Central memory CD8-positive, alpha-beta T cell (primary cell): ENCODE measurements around the gene IFNAR2.

Experiments used
- ATAC-seq: fragments of 150-1000 bp; cut with Tn5 transposase; replicated peaks from 2 replicates; pipeline ENCODE4 v1.10.0; 2022; ENCODE audit warnings: mild to moderate bottlenecking, moderate FRiP score, moderate number of reproducible peaks; ENCODE audit not compliant: poor library complexity, severe bottlenecking; ENCODE audit errors: extremely low read depth
- DNase-seq, 2 donors: peaks; one replicate each; pipeline ENCODE4 v3.0.0; 2021; ENCODE audit warnings: low spot score in 2 of 2
- H3K27ac Mint-ChIP-seq: one replicate; pipeline ENCODE4 v1.8.0; 2022; ENCODE audit warnings: low read depth, mild to moderate bottlenecking, moderate library complexity, mixed read lengths
- H3K27me3 Mint-ChIP-seq: one replicate; pipeline ENCODE4 v1.8.0; 2022; ENCODE audit warnings: mixed read lengths
- H3K36me3 Mint-ChIP-seq: one replicate; pipeline ENCODE4 v1.8.0; 2022; ENCODE audit warnings: mild to moderate bottlenecking, moderate library complexity, mixed read lengths; ENCODE audit not compliant: insufficient read depth
- H3K4me1 Mint-ChIP-seq: one replicate; pipeline ENCODE4 v1.8.0; 2022; ENCODE audit warnings: mixed read lengths
- H3K4me3 Mint-ChIP-seq: one replicate; pipeline ENCODE4 v1.8.0; 2022; ENCODE audit warnings: mild to moderate bottlenecking, moderate library complexity, mixed read lengths
- H3K9me3 Mint-ChIP-seq: one replicate; pipeline ENCODE4 v1.8.0; 2022; ENCODE audit warnings: mixed read lengths

The IFNAR2 gene

GRCh38 chr21:33266789-33267135 is 37.0 kb downstream of the IFNAR2 start:
- Mint-ChIP-seq H3K4me1 (peaks cover 47% of the 10 kb centered on the region), H3K27ac (peak overlapping the region; percentile 98), H3K9me3 (no peaks in the 10 kb centered on the region), H3K27me3 (no peaks in the 10 kb centered on the region), H3K36me3 (peaks cover 43% of the 10 kb centered on the region), H3K4me3 (peak overlapping the region; percentile 99)
- no peak for DNase-seq
- ATAC-seq = peak; percentile 63

GRCh38 chr21:33267250-33267649 is 37.5 kb downstream of the IFNAR2 start:
- H3K4me3 Mint-ChIP-seq = peak overlapping the region; percentile 99
- peaks cover 41% of the 10 kb centered on the region for H3K36me3 Mint-ChIP-seq
- peaks cover 51% of the 10 kb centered on the region for H3K4me1 Mint-ChIP-seq
- H3K27ac Mint-ChIP-seq = peak overlapping the region; percentile 98
- H3K27me3 Mint-ChIP-seq = no peaks in the 10 kb centered on the region
- H3K9me3 Mint-ChIP-seq = no peaks in the 10 kb centered on the region
- no peak for ATAC-seq
- no peak for DNase-seq

GRCh38 chr21:33268393-33268736 is 38.6 kb downstream of the IFNAR2 start:
- no peak for DNase-seq
- H3K4me1 Mint-ChIP-seq = peaks cover 59% of the 10 kb centered on the region
- peak overlapping the region; percentile 98 for H3K27ac Mint-ChIP-seq
- H3K9me3 Mint-ChIP-seq = no peaks in the 10 kb centered on the region
- H3K4me3 Mint-ChIP-seq = peak overlapping the region; percentile 99
- H3K36me3 Mint-ChIP-seq = peaks cover 46% of the 10 kb centered on the region
- no peak for ATAC-seq
- H3K27me3 Mint-ChIP-seq = no peaks in the 10 kb centered on the region

- DNase-seq = no peak
- Mint-ChIP-seq H3K27me3 (no peaks in the 10 kb centered on the region), H3K9me3 (no peaks in the 10 kb centered on the region), H3K36me3 (peaks cover 47% of the 10 kb centered on the region), H3K4me3 (peak overlapping the region; percentile 99), H3K27ac (peak overlapping the region; percentile 98), H3K4me1 (peaks cover 64% of the 10 kb centered on the region)
- ATAC-seq = no peak
These were observed 39.2 kb downstream of the IFNAR2 start for GRCh38 chr21:33268737-33269441.

GRCh38 chr21:33270986-33271385 is 41.2 kb downstream of the IFNAR2 start:
- DNase-seq = no peak
- Mint-ChIP-seq H3K36me3 (peaks cover 45% of the 10 kb centered on the region), H3K4me3 (no peak overlapping the region), H3K27ac (peak overlapping the region; percentile 73), H3K4me1 (peaks cover 56% of the 10 kb centered on the region), H3K27me3 (no peaks in the 10 kb centered on the region), H3K9me3 (no peaks in the 10 kb centered on the region)
- ATAC-seq = no peak

GRCh38 chr21:33273044-33273443 is 43.3 kb downstream of the IFNAR2 start:
- H3K27me3 Mint-ChIP-seq = no peaks in the 10 kb centered on the region
- DNase-seq (no peak), ATAC-seq (no peak)
- peaks cover 40% of the 10 kb centered on the region for H3K4me1 Mint-ChIP-seq
- peaks cover 49% of the 10 kb centered on the region for H3K36me3 Mint-ChIP-seq
- no peak overlapping the region for H3K4me3 Mint-ChIP-seq
- no peaks in the 10 kb centered on the region for H3K9me3 Mint-ChIP-seq
- no peak overlapping the region for H3K27ac Mint-ChIP-seq

- peaks cover 32% of the 10 kb centered on the region for H3K36me3 Mint-ChIP-seq
These were observed 49.0 kb downstream of the IFNAR2 start for GRCh38 chr21:33278721-33279120.

DNA sequence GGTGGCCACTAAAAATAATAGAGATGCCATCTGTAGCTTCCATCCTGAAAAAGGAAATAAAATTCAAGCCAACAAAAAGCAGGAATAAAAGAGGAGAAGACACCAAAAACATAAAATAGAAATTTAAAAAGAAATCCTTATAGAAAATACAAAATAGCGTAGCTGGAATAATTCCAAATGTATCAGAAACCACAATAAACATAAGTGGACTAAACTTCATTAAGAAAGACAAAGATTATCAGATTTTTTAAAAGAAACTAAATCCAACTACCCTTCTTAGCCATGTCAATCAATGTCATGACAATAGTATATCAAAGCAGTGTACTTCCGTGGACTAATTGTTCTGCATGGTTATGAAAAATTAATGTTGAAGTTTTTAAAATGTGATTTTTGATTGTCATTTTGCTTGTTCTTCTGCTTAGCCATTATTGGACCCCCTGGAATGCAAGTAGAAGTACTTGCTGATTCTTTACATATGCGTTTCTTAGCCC is 49.6 kb downstream of the IFNAR2 start:
- DNase-seq (no peak), ATAC-seq (no peak)
- no peaks in the 10 kb centered on the region for H3K9me3 Mint-ChIP-seq
- no peaks in the 10 kb centered on the region for H3K27me3 Mint-ChIP-seq
- H3K4me1 Mint-ChIP-seq = no peaks in the 10 kb centered on the region
- H3K27ac Mint-ChIP-seq = no peak overlapping the region
- peaks cover 34% of the 10 kb centered on the region for H3K36me3 Mint-ChIP-seq
- H3K4me3 Mint-ChIP-seq = no peak overlapping the region

More at GRCh38 chr21:33278721-33279120, 49.0 kb downstream of the IFNAR2 start:
- H3K27me3 Mint-ChIP-seq = no peaks in the 10 kb centered on the region
- H3K4me3 Mint-ChIP-seq = no peak overlapping the region
- DNase-seq = no peak
- ATAC-seq = no peak
- no peaks in the 10 kb centered on the region for H3K9me3 Mint-ChIP-seq
- H3K27ac Mint-ChIP-seq = no peak overlapping the region
- H3K4me1 Mint-ChIP-seq = peaks cover 3% of the 10 kb centered on the region
